MCF 10A (cell line): ENCODE data around the gene PTBP2. TPM values are rescaled to one million over a fixed set of nuclear protein-coding genes. Genes with fewer than 3 reads are reported as not detected.

ENCODE experiments used
- BruUV-seq: library from RNA; stranded (reverse); fragments of 400-500 nt; replicated peaks from 2 replicates; lab custom pipeline; 2021; lab: Mats Ljungman, UMichigan
- CTCF ChIA-PET: fragments of 300-600 bp; sonication (Branson Sonifier 250); formaldehyde crosslinking; extraction: SDS; loops from one replicate; lab custom pipeline; 2021; ENCODE audit warnings: antibody characterized with exemption, inconsistent platforms; lab: Yijun Ruan, JAX
- POLR2A ChIA-PET: fragments of 300-600, 350-650 bp; sonication (Branson Sonifier 250); formaldehyde crosslinking; extraction: SDS; loops from one replicate; lab custom pipeline; 2020; ENCODE audit warnings: antibody characterized with exemption, inconsistent platforms; lab: Yijun Ruan, JAX
- DNase-seq: peaks from one replicate; pipeline ENCODE4 v3.0.0-alpha.2; 2018; ENCODE audit not compliant: unreplicated experiment
- H3K27ac Mint-ChIP-seq: one replicate; pipeline ENCODE4 v1.8.0; 2022; ENCODE audit warnings: mild to moderate bottlenecking, low read depth, mixed read lengths; ENCODE audit not compliant: unreplicated experiment
- H3K27me3 Mint-ChIP-seq: one replicate; pipeline ENCODE4 v1.8.0; 2022; ENCODE audit warnings: mixed read lengths; ENCODE audit not compliant: insufficient read depth, unreplicated experiment
- H3K36me3 Mint-ChIP-seq: one replicate; pipeline ENCODE4 v1.8.0; 2022; ENCODE audit warnings: mild to moderate bottlenecking, moderate library complexity, mixed read lengths; ENCODE audit not compliant: insufficient read depth, unreplicated experiment
- H3K4me1 Mint-ChIP-seq: one replicate; pipeline ENCODE4 v1.8.0; 2022; ENCODE audit warnings: mixed read lengths; ENCODE audit not compliant: insufficient read depth, unreplicated experiment
- H3K4me3 Mint-ChIP-seq: one replicate; pipeline ENCODE4 v1.8.0; 2022; ENCODE audit warnings: mild to moderate bottlenecking, moderate library complexity, mixed read lengths; ENCODE audit not compliant: unreplicated experiment
- H3K9me3 Mint-ChIP-seq: one replicate; pipeline ENCODE4 v1.8.0; 2022; ENCODE audit warnings: mixed read lengths; ENCODE audit not compliant: unreplicated experiment
- CTCF ChIP-seq: fragments of 200-600 bp; IDR thresholded peaks from one replicate; pipeline ENCODE4 v1.8.0; 2022; ENCODE audit warnings: antibody characterized with exemption, mild to moderate bottlenecking; ENCODE audit not compliant: unreplicated experiment
- intact Hi-C: fragments of 100-400 bp; cut with micrococcal nuclease; formaldehyde crosslinking; loops from 2 replicates; pipeline ENCODE4 v1.14.1; 2022
- total RNA-seq: library from RNA; stranded (reverse); gene quantifications from 2 replicates; pipeline ENCODE4 v1.2.3, GENCODE V29; 2022

The PTBP2 gene
- total RNA-seq, 1 experiment from 2014 or later, result 17.3 TPM

GRCh38 chr1:96683931-96684330 is 37.7 kb upstream of the PTBP2 start:
- Mint-ChIP-seq H3K9me3 (no peaks in the 10 kb centered on the region), H3K27ac (no peak overlapping the region), H3K4me3 (no peak overlapping the region), H3K4me1 (no peaks in the 10 kb centered on the region), H3K36me3 (no peaks in the 10 kb centered on the region), H3K27me3 (no peaks in the 10 kb centered on the region)
- TF ChIP-seq CTCF, result no peak
- ChIA-PET POLR2A (interaction anchor here (0.6 kb wide), 1 partner anchor 355 kb away, joined by 3 read pairs; no protein-coding TSS in a partner anchor), CTCF (no interaction called here)
- BruUV-seq, result no TSS peak
- DNase-seq, result peak; percentile 32
- intact Hi-C loops, result no loop called here

- POLR2A ChIA-PET, result no interaction called here
- intact Hi-C loops, result no loop called here
- DNase-seq, result no peak
- no TSS peak for BruUV-seq
- Mint-ChIP-seq H3K4me1 (no peaks in the 10 kb centered on the region), H3K27ac (no peak overlapping the region), H3K4me3 (no peak overlapping the region), H3K27me3 (no peaks in the 10 kb centered on the region), H3K9me3 (no peaks in the 10 kb centered on the region), H3K36me3 (no peaks in the 10 kb centered on the region)
- no peak for TF ChIP-seq CTCF
- CTCF ChIA-PET, result no interaction called here
These were observed 36.8 kb upstream of the PTBP2 start for GRCh38 chr1:96684744-96685143.

GRCh38 chr1:96688767-96689166 is 32.8 kb upstream of the PTBP2 start:
- no TSS peak for BruUV-seq
- TF ChIP-seq CTCF, result no peak
- H3K27me3 Mint-ChIP-seq, result no peaks in the 10 kb centered on the region
- no peak overlapping the region for H3K27ac Mint-ChIP-seq
- H3K36me3 Mint-ChIP-seq, result no peaks in the 10 kb centered on the region
- no peaks in the 10 kb centered on the region for H3K4me1 Mint-ChIP-seq
- no peak overlapping the region for H3K4me3 Mint-ChIP-seq
- DNase-seq, result no peak
- ChIA-PET CTCF (interaction anchor here (1.1 kb wide), 1 partner anchor 93 kb away, joined by 3 read pairs; no protein-coding TSS in a partner anchor), POLR2A (no interaction called here)
- intact Hi-C loops, result no loop called here
- no peaks in the 10 kb centered on the region for H3K9me3 Mint-ChIP-seq

GRCh38 chr1:96695954-96696353 is 25.6 kb upstream of the PTBP2 start:
- no peak for TF ChIP-seq CTCF
- intact Hi-C loops, result no loop called here
- no peaks in the 10 kb centered on the region for H3K4me1 Mint-ChIP-seq
- no TSS peak for BruUV-seq
- no peak overlapping the region for H3K4me3 Mint-ChIP-seq
- CTCF ChIA-PET, result no interaction called here
- no peak overlapping the region for H3K27ac Mint-ChIP-seq
- H3K9me3 Mint-ChIP-seq, result peaks cover 7% of the 10 kb centered on the region
- H3K27me3 Mint-ChIP-seq, result no peaks in the 10 kb centered on the region
- DNase-seq, result no peak
- POLR2A ChIA-PET, result interaction anchor here (0.6 kb wide), 1 partner anchor 45 kb away, joined by 3 read pairs; no protein-coding TSS in a partner anchor
- no peaks in the 10 kb centered on the region for H3K36me3 Mint-ChIP-seq
